Heart right ventricle (tissue), 16 donors: ENCODE results near the gene RIPOR2. TPM values are rescaled to one million over a fixed set of nuclear protein-coding genes. Genes with fewer than 3 reads are reported as not detected.

Experiments
- ATAC-seq, 8 donors: fragments of 200-7000 bp; cut with Tn5 transposase; one replicate each; pipeline ENCODE4 v1.9.1; 2020; ENCODE audit warnings: mild to moderate bottlenecking in 8 of 8, moderate library complexity in 8 of 8, moderate number of reproducible peaks in 1 of 8
- DNase-seq, 2 donors: peaks; one replicate each; pipeline ENCODE4 v3.0.0-alpha.2; 2020
- H3K27ac ChIP-seq, 10 donors: fragments of 200-600 bp; sonication (generic) in 2 of 10; one replicate each; pipeline versions ENCODE4 v1.5.0 to v1.8.0; 2020 to 2022; ENCODE audit warnings: mild to moderate bottlenecking in 3 of 10
- H3K27me3 ChIP-seq, 7 donors: fragments of 200-600 bp; one replicate each; pipeline ENCODE4 v1.8.0; 2021 to 2022; ENCODE audit warnings: mild to moderate bottlenecking in 2 of 7
- H3K36me3 ChIP-seq, 9 donors: fragments of 200-600 bp; sonication (generic) in 1 of 9; one replicate each; pipeline versions ENCODE4 v1.5.0 to v1.8.0; 2020 to 2022; ENCODE audit warnings: mild to moderate bottlenecking in 2 of 9
- H3K4me1 ChIP-seq, 9 donors: fragments of 200-600 bp; sonication (generic) in 1 of 9; one replicate each; pipeline versions ENCODE4 v1.5.0 to v1.8.0; 2020 to 2022; ENCODE audit warnings: mild to moderate bottlenecking in 4 of 9
- H3K4me3 ChIP-seq, 10 donors: fragments of 200-600 bp; sonication (generic) in 2 of 10; one replicate each; pipeline versions ENCODE4 v1.5.0 to v1.8.0; 2020 to 2022; ENCODE audit warnings: mild to moderate bottlenecking in 7 of 10, moderate library complexity in 2 of 10
- H3K9me3 ChIP-seq, 11 donors: fragments of 200-600 bp in 10 of 11; sonication (generic) in 2 of 11; one replicate each; pipeline versions ENCODE4 v1.5.0 to v1.8.0; 2013 to 2022; ENCODE audit warnings: mild to moderate bottlenecking in 2 of 11, control low read depth in 1 of 11, moderate library complexity in 1 of 11
- CTCF ChIP-seq, 9 donors: fragments of 200-600 bp; sonication (generic) in 2 of 9; IDR thresholded peaks; one replicate each; pipeline versions ENCODE4 v1.5.0 to v1.8.0; 2021 to 2022; ENCODE audit warnings: antibody characterized with exemption in 9 of 9, mild to moderate bottlenecking in 5 of 9, moderate library complexity in 1 of 9
- WGBS, 2 donors: extraction: QIAGEN DNeasy Blood & Tissue Kit; methylation state at CpG; one replicate each; pipeline ENCODE4 v1.1.7; 2013; ENCODE audit warnings: inconsistent platforms in 1 of 2; 5-methylcytosine and 5-hydroxymethylcytosine counted together
- intact Hi-C, 10 donors: fragments of 100-400 bp; cut with DNase I; formaldehyde crosslinking; loops; one replicate each; pipeline versions ENCODE4 v1.11.1 to v1.14.2; 2022
- polyA plus RNA-seq, 2 donors: library from polyadenylated mRNA; stranded (reverse); fragments of 200-250 nt; gene quantifications; one replicate each; pipeline ENCODE4 v1.2.3, GENCODE V29; 2013
- total RNA-seq, 10 donors: library from RNA; stranded (reverse); fragmentation: NEBNext Ultra II Directional in 3 of 10; extraction: Animal tissue kit (Norgen Biotek cat#: 25700) in 3 of 10; gene quantifications; one replicate each; pipeline versions ENCODE4 v1.2.1 to v1.2.4, GENCODE V29; 2021 to 2023
- donor health status: Arrhythmogenic right ventricular cardiomyopathy.
- donor health status: ischemic (EF 13 %, LVEDD 7.1; RV severe dilation, severe dysfunction).
- donor health status: healthy with polysubstance abuse.
- donor health status: DM: no; HTN: yes; CAD: no.
- donor health status: DM: no; HTN: no; CAD: no.
- donor health status: ischemic (EF 25% LVEDD 6.9; RV normal size, moderate dysfunction).
- donor health status: ischemic (EF 25% LVEDD 5.7; RV mildly dilated, moderate dysfunction).
- donor health status: healthy.
- donor health status: DM: yes; HTN: yes; CAD: no.
- donor health status: Ischemic cardiomyopathy.
- donor health status: ischemic (EF 35%, LVEDD 5.7; RV mildly dilated, moderate dysfunction).
- donor health status: nonischemic (EF 11% LVEDD 7.7; RV severe dilation, severe dysfunction).
- donor health status: DM: yes; HTN: yes; CAD: no.
- donor health status: PGD.
- donor health status: ischemic (EF 29% LVEDD 5.4; RV normal size, mild dysfunction).
- donor health status: nonischemic (EF 23%, LVEDD 6.1; RV moderate dilation, normal function).

RIPOR2 gene
- total and polyA plus RNA-seq, 12 donors: 1.2 to 14.5 (median 3.6) TPM

- H3K4me1 ChIP-seq: no peaks in the 10 kb centered on the region
- H3K9me3 ChIP-seq: no peaks in the 10 kb centered on the region
- H3K36me3 ChIP-seq: peaks cover 0 to 83% (median 5%) of the 10 kb centered on the region in 9 donors
- TF ChIP-seq CTCF (IDR thresholded peaks at IDR 0.05): no peak
- H3K4me3 ChIP-seq: no peak overlapping the region
- DNase-seq (no peak), ATAC-seq (no peak)
- intact Hi-C loops: no loop called here
- H3K27ac ChIP-seq: no peak overlapping the region
- 83 to 97% methylated on average over 2 of the region's 2 CpGs for WGBS, 2 donors
- H3K27me3 ChIP-seq: no peaks in the 10 kb centered on the region
Measured at GRCh38 chr6:24823185-24823584, 112.6 kb downstream of the RIPOR2 start.

DNA sequence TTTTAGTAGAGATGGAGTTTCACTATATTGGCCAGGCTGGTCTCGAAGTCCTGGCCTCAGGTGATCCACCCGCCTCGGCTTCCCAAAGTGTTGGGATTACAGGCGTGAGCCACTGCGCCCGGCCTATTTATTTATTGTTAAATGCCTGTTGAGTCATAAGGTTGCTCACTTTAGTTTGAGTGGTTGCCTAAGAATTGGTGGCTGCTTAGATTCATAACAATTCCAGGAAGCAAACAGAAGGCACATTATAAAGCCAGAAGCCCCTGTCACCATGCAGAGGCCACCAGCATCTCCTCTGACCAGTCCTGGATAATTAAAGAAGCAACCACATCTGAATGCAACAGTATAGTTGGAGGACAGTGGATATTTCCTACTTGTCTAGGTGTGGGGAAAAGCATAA is 113.1 kb downstream of the RIPOR2 start:
- DNase-seq (no peak), ATAC-seq (no peak)
- 97 to 98% methylated on average over 6 of the region's 6 CpGs for WGBS, 2 donors

GRCh38 chr6:24821860-24822444 is 113.8 kb downstream of the RIPOR2 start:
- ATAC-seq (no peak), DNase-seq (no peak)
- TF ChIP-seq CTCF (IDR thresholded peaks at IDR 0.05): no peak
- H3K4me3 ChIP-seq: no peak overlapping the region
- no peaks in the 10 kb centered on the region for H3K9me3 ChIP-seq
- H3K36me3 ChIP-seq: peaks cover 0 to 78% (median 9%) of the 10 kb centered on the region in 9 donors
- WGBS, 2 donors: 96 to 97% methylated on average over 3 of the region's 3 CpGs
- intact Hi-C loops: no loop called here
- no peak overlapping the region for H3K27ac ChIP-seq
- no peaks in the 10 kb centered on the region for H3K27me3 ChIP-seq
- H3K4me1 ChIP-seq: no peaks in the 10 kb centered on the region

More for the DNA sequence above, 113.1 kb downstream of the RIPOR2 start:
- H3K36me3 ChIP-seq: peaks cover 0 to 83% (median 9%) of the 10 kb centered on the region in 9 donors
- H3K4me1 ChIP-seq: no peaks in the 10 kb centered on the region
- H3K27me3 ChIP-seq: no peaks in the 10 kb centered on the region
- intact Hi-C loops: no loop called here
- no peaks in the 10 kb centered on the region for H3K9me3 ChIP-seq
- TF ChIP-seq CTCF (IDR thresholded peaks at IDR 0.05): no peak
- H3K27ac ChIP-seq: no peak overlapping the region
- no peak overlapping the region for H3K4me3 ChIP-seq

- Histone ChIP-seq H3K4me1 (no peaks in the 10 kb centered on the region), H3K4me3 (no peak overlapping the region), H3K9me3 (no peaks in the 10 kb centered on the region), H3K36me3 (peaks cover 0 to 42% (median 0%) of the 10 kb centered on the region in 9 donors), H3K27me3 (no peaks in the 10 kb centered on the region), H3K27ac (no peak overlapping the region)
- TF ChIP-seq CTCF (IDR thresholded peaks at IDR 0.05): no peak
- WGBS, 2 donors: 94 to 96% methylated on average over 2 of the region's 2 CpGs
- DNase-seq: no peak
- intact Hi-C loops: no loop called here
- no peak for ATAC-seq
Measured at GRCh38 chr6:24818346-24818745, 117.4 kb downstream of the RIPOR2 start.
